Uterus (tissue), 2 donors: ENCODE measurements around the gene SHROOM1.

ENCODE experiments used
- CTCF ChIP-seq, 4 experiments: fragments of 200-600 bp in 2 of 4; fragments of 450-650 bp in 2 of 4; sonication (generic) in 2 of 4; IDR thresholded peaks; one replicate each; pipeline ENCODE4 v1.5.1; 2016 to 2019; ENCODE audit warnings: antibody characterized with exemption in 4 of 4, mild to moderate bottlenecking in 2 of 4, moderate library complexity in 1 of 4
- POLR2A ChIP-seq, 2 donors: fragments of 450-650 bp; IDR thresholded peaks; one replicate each; pipeline ENCODE4 v1.6.1; 2016; ENCODE audit warnings: antibody characterized with exemption in 2 of 2, mild to moderate bottlenecking in 1 of 2, moderate library complexity in 1 of 2

- TF ChIP-seq CTCF (IDR thresholded peaks at IDR 0.05) (peak; percentile 84 to 86 (median 84)), POLR2A (IDR thresholded peaks at IDR 0.05) (no peak)
Measured at GRCh38 chr5:132820162-132820754, 10.2 kb downstream of the SHROOM1 start.
